Vagina (tissue), 2 donors: ENCODE results near the gene AHNAK2. TPM values are rescaled to one million over a fixed set of nuclear protein-coding genes. Genes with fewer than 3 reads are reported as not detected.

ENCODE experiments used
- DNase-seq, 2 donors: peaks; one replicate each; pipeline ENCODE4 v3.0.0-alpha.2; 2017; ENCODE audit errors: extremely low spot score in 2 of 2
- H3K27ac ChIP-seq: fragments of 200-600 bp; sonication (generic); one replicate; pipeline ENCODE4 v1.5.1; 2019
- H3K27me3 ChIP-seq: fragments of 200-600 bp; sonication (generic); one replicate; pipeline ENCODE4 v1.5.1; 2019
- H3K36me3 ChIP-seq, 2 donors: fragments of 200-600 bp; sonication (generic); one replicate each; pipeline ENCODE4 v1.5.1; 2017 to 2019
- H3K4me1 ChIP-seq: fragments of 200-600 bp; sonication (generic); one replicate; pipeline ENCODE4 v1.5.1; 2019
- H3K4me3 ChIP-seq, 2 donors: fragments of 200-600 bp; sonication (generic); 1 replicate in 1 of 2; 2 replicates in 1 of 2; pipeline ENCODE4 v1.5.1; 2016 to 2019
- H3K9me3 ChIP-seq: fragments of 200-600 bp; sonication (generic); one replicate; pipeline ENCODE4 v1.5.1; 2019
- POLR2A ChIP-seq, 2 donors: fragments of 450-650 bp; IDR thresholded peaks; one replicate each; pipeline ENCODE4 v1.6.1; 2017; ENCODE audit warnings: antibody characterized with exemption in 2 of 2, mild to moderate bottlenecking in 2 of 2, moderate library complexity in 2 of 2
- POLR2AphosphoS5 ChIP-seq, 2 donors: sonication (generic); formaldehyde crosslinking; IDR thresholded peaks; one replicate each; pipeline ENCODE4 v1.9.0; 2017; ENCODE audit warnings: antibody characterized with exemption in 2 of 2, mild to moderate bottlenecking in 2 of 2, low read depth in 1 of 2; ENCODE audit not compliant: insufficient read depth in 1 of 2
- intact Hi-C: fragments of 100-400 bp; cut with DNase I; formaldehyde crosslinking; loops from one replicate; pipeline ENCODE4 v1.15.1; 2023
- total RNA-seq: library from RNA; depleted of rRNA; stranded (reverse); fragments of >200 nt; gene quantifications from one replicate; pipeline ENCODE4 v1.2.3, GENCODE V29; 2016
- TF ChIP-seq, protein P1 (sequence below), 3 experiments: fragments of 450-650 bp in 2 of 3; fragments of 200-600 bp in 1 of 3; sonication (generic) in 1 of 3; IDR thresholded peaks; one replicate each; pipeline ENCODE4 v1.5.1; 2017 to 2019; ENCODE audit warnings: antibody characterized with exemption in 3 of 3, mild to moderate bottlenecking in 2 of 3, moderate library complexity in 2 of 3

Gene AHNAK2
- total RNA-seq, 1 donor from 2014 or later: 180 TPM

DNA sequence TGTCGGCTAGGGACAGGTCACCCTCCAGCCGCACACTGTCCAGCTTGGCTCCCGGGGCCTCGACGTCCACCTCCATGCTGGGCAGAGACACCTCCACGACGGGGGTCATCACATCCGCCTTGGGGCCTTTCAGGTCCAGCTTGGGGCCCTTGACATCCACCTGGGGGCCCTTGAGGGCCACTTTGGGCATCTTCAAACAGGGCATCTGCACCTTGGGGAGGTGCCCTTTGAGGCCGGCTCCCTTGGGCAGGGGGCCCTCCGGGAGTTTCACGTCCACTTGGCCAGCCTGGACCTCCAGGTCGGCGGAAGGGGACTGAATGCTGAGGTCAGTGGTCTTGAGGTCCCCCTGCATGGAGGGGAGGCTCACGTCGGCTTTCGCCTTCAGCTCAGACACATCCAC, 35.6 kb downstream of the AHNAK2 start:
- no peak overlapping the region for H3K4me3 ChIP-seq
- H3K27me3 ChIP-seq: no peaks in the 10 kb centered on the region
- intact Hi-C loops: no loop called here
- H3K36me3 ChIP-seq: peaks cover 0 to 69% of the 10 kb centered on the region in 2 donors
- no peak for DNase-seq
- H3K9me3 ChIP-seq: no peaks in the 10 kb centered on the region
- TF ChIP-seq, protein P1, sequence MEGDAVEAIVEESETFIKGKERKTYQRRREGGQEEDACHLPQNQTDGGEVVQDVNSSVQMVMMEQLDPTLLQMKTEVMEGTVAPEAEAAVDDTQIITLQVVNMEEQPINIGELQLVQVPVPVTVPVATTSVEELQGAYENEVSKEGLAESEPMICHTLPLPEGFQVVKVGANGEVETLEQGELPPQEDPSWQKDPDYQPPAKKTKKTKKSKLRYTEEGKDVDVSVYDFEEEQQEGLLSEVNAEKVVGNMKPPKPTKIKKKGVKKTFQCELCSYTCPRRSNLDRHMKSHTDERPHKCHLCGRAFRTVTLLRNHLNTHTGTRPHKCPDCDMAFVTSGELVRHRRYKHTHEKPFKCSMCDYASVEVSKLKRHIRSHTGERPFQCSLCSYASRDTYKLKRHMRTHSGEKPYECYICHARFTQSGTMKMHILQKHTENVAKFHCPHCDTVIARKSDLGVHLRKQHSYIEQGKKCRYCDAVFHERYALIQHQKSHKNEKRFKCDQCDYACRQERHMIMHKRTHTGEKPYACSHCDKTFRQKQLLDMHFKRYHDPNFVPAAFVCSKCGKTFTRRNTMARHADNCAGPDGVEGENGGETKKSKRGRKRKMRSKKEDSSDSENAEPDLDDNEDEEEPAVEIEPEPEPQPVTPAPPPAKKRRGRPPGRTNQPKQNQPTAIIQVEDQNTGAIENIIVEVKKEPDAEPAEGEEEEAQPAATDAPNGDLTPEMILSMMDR (IDR thresholded peaks at IDR 0.05): no peak
- TF ChIP-seq POLR2AphosphoS5 (IDR thresholded peaks at IDR 0.05; ENCODE audit: insufficient read depth in 1 of 2, low read depth in 1 of 2): no peak
- TF ChIP-seq POLR2A (IDR thresholded peaks at IDR 0.05): no peak
- no peak overlapping the region for H3K27ac ChIP-seq
- H3K4me1 ChIP-seq: no peaks in the 10 kb centered on the region

DNA sequence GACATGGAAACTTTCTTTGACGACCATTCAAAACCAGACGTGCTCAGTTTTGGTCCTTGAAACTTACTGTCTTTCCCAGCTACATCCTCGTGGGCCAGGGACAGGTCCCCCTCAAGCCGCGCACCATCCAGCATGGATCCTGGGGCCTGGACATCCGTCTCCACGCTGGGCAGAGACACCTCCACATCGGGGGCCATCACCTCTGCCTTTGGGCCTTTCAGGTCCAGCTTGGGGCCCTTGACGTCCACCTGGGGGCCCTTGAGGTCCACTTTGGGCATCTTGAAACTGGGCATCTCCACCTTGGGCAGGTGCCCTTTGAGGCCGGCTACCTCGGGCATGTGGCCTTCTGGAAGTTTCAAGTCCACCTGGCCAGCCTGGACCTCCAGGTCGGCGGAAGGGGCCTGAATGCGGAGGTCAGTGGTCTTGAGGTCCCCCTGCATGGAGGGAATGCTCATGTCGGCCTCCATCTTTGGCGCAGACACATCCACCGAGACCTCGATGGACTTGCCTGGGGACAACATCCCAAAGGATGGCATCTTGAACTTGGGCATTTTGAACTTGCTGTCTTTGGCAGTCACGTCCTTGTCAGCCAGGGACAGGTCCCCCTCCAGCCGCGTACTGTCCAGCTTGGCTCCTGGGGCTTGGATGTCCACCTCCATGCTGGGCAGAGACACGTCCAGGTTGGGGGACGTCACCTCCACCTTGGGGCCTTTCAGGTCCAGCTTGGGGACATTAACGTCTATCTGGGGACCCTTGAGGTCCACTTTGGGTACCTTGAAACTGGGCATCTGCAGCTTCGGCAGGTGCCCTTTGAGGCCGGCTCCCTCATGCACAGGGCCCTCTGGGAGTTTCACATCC, 36.4 kb downstream of the AHNAK2 start:
- H3K36me3 ChIP-seq: peaks cover 0 to 62% of the 10 kb centered on the region in 2 donors
- H3K27me3 ChIP-seq: no peaks in the 10 kb centered on the region
- H3K9me3 ChIP-seq: no peaks in the 10 kb centered on the region
- no peak overlapping the region for H3K4me3 ChIP-seq
- no peak overlapping the region for H3K27ac ChIP-seq
- no peak for DNase-seq
- H3K4me1 ChIP-seq: no peaks in the 10 kb centered on the region
- intact Hi-C loops: no loop called here
- TF ChIP-seq POLR2AphosphoS5 (IDR thresholded peaks at IDR 0.05; ENCODE audit: insufficient read depth in 1 of 2, low read depth in 1 of 2): no peak
- TF ChIP-seq, protein P1 (IDR thresholded peaks at IDR 0.05): no peak
- no peak for TF ChIP-seq POLR2A (IDR thresholded peaks at IDR 0.05)

DNA sequence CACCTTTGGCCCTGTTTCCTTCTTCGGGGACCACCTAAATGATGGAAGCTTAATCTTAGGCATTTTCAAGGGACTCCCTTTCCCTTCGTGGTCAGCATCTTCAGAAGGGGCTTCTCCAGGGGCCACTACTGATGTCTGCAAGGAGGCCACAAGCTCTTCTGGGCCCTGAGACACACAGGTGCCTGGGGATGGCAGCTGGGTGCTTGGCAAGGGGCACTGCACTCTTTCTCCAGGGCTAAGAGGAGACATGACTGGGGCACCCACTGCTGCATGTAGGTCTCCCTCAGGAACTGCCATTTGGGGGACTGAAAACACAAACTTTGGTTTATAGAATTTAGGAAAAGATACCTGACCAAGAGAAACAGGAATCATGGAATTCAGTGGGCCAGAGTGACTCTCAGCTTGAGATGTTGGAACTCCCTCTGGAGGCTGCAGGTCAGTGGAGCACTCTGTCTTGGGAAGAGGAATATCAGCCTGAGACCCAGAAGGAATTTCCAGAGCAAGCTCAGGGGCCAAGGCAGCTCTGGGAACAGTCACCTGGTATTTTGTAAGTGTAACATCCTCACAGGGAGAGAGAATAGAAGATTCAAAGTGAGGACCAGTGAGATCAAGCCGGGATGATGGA, 37.5 kb downstream of the AHNAK2 start:
- H3K4me1 ChIP-seq: no peaks in the 10 kb centered on the region
- H3K36me3 ChIP-seq: peaks cover 0 to 57% of the 10 kb centered on the region in 2 donors
- TF ChIP-seq, protein P1 (IDR thresholded peaks at IDR 0.05): no peak
- no peak overlapping the region for H3K4me3 ChIP-seq
- intact Hi-C loops: no loop called here
- no peak overlapping the region for H3K27ac ChIP-seq
- no peak for DNase-seq
- no peaks in the 10 kb centered on the region for H3K9me3 ChIP-seq
- no peaks in the 10 kb centered on the region for H3K27me3 ChIP-seq

DNA sequence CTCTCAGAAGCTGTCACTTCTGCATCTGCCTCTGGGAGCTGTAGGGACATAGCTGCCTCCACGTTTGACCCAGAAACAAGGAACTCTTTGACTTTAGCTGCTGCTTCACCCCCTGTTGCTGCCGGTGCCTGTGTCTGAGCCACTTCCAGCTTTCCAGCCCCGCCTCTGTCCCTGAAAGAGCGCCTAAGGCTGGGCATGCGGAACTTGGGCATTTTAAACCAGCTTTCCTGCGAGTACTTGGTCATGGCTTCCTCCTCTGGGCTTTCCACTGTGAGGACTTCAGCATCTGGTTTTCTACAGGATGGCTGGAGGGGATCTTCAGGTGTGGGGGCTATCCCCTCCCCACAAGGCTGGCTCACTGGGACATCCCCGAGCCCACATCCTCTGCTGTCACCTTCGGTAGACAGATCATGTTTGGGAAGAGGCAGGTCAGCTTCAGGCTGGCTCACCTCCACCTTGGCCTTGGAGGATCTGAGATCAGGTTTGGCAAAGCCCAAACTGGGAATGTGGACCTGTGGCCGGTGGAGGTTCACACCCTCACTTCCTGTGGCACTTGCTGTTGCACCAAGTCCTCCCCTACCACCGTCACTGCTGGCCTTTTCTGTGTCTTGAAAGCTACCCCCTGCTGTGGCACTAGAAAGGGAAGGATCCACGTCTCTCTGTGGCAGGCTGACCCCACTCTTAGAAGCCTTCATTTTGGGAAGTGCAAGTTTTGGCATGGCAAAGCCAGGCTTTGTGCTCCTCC, 38.3 kb downstream of the AHNAK2 start:
- no peaks in the 10 kb centered on the region for H3K27me3 ChIP-seq
- intact Hi-C loops: no loop called here
- peaks cover under 1% of the 10 kb centered on the region for H3K4me1 ChIP-seq
- no peaks in the 10 kb centered on the region for H3K9me3 ChIP-seq
- H3K36me3 ChIP-seq: peaks cover 0 to 49% of the 10 kb centered on the region in 2 donors
- TF ChIP-seq, protein P1 (IDR thresholded peaks at IDR 0.05): no peak
- TF ChIP-seq POLR2A (IDR thresholded peaks at IDR 0.05) (no peak), POLR2AphosphoS5 (IDR thresholded peaks at IDR 0.05; ENCODE audit: insufficient read depth in 1 of 2, low read depth in 1 of 2) (no peak)
- DNase-seq: no peak
- H3K4me3 ChIP-seq: no peak overlapping the region
- no peak overlapping the region for H3K27ac ChIP-seq
